Gastroesophageal sphincter (tissue), 4 donors: ENCODE data around the gene GEMIN7. TPM values are rescaled to one million over a fixed set of nuclear protein-coding genes. Genes with fewer than 3 reads are reported as not detected.
"Not testable (repeated sequence)": the region's sequence is repeated elsewhere in the genome, so short reads cannot be mapped to it uniquely, and the experiment has no call there.

Experiments
- ATAC-seq: fragments of 150-250 bp; one replicate; pipeline ENCODE4 v1.9.1; 2016; ENCODE audit warnings: mild to moderate bottlenecking, moderate library complexity
- H3K27ac ChIP-seq, 4 donors: fragments of 200-600 bp; sonication (generic) in 3 of 4; 1 replicate in 3 of 4; 2 replicates in 1 of 4; pipeline ENCODE4 v1.5.1; 2016 to 2019
- H3K27me3 ChIP-seq: fragments of 200-600 bp; sonication (generic); one replicate; pipeline ENCODE4 v1.5.1; 2019
- H3K36me3 ChIP-seq, 2 donors: fragments of 200-600 bp; sonication (generic); one replicate each; pipeline ENCODE4 v1.5.1; 2019; ENCODE audit warnings: control low read depth in 1 of 2
- H3K4me1 ChIP-seq, 3 donors: fragments of 200-600 bp; sonication (generic); 1 replicate in 2 of 3; 2 replicates in 1 of 3; pipeline ENCODE4 v1.5.1; 2016 to 2019; ENCODE audit warnings: control low read depth in 2 of 3
- H3K4me3 ChIP-seq, 2 donors: fragments of 200-600 bp; sonication (generic); one replicate each; pipeline ENCODE4 v1.5.1; 2019; ENCODE audit warnings: mild to moderate bottlenecking in 1 of 2, moderate library complexity in 1 of 2
- H3K9me3 ChIP-seq, 3 donors: fragments of 200-600 bp; sonication (generic); one replicate each; pipeline ENCODE4 v1.5.1; 2017 to 2019; ENCODE audit warnings: control low read depth in 2 of 3
- CTCF ChIP-seq, 4 experiments: fragments of 200-600 bp in 2 of 4; fragments of 450-650 bp in 2 of 4; sonication (generic) in 1 of 4; IDR thresholded peaks; one replicate each; pipeline ENCODE4 v1.5.1; 2017 to 2019; ENCODE audit warnings: antibody characterized with exemption in 4 of 4, mild to moderate bottlenecking in 2 of 4, moderate library complexity in 2 of 4
- EP300 ChIP-seq: sonication (generic); formaldehyde crosslinking; IDR thresholded peaks from one replicate; pipeline ENCODE4 v1.6.1; 2017; ENCODE audit warnings: antibody characterized with exemption, mild to moderate bottlenecking
- POLR2A ChIP-seq, 2 donors: fragments of 450-650 bp; IDR thresholded peaks; one replicate each; pipeline ENCODE4 v1.6.1; 2017; ENCODE audit warnings: antibody characterized with exemption in 2 of 2, mild to moderate bottlenecking in 2 of 2, moderate library complexity in 1 of 2
- POLR2AphosphoS5 ChIP-seq: sonication (generic); formaldehyde crosslinking; IDR thresholded peaks from one replicate; pipeline ENCODE4 v1.6.1; 2017; ENCODE audit warnings: antibody characterized with exemption
- WGBS, 2 donors: methylation state at CpG; one replicate each; pipeline ENCODE4 v1.1.5; 2018; ENCODE audit warnings: low coverage in 1 of 2; 5-methylcytosine and 5-hydroxymethylcytosine counted together
- total RNA-seq, 4 donors: library from RNA; depleted of rRNA; stranded (reverse); fragments of >200 nt; gene quantifications; one replicate each; pipeline ENCODE4 v1.1.0, GENCODE V29; 2016

GEMIN7 gene
- total RNA-seq, 4 donors from 2014 or later = 6.4 to 17.6 (median 14.8) TPM

GRCh38 chr19:45103156-45103507, 24.1 kb downstream of the GEMIN7 start:
- no peaks in the 10 kb centered on the region for H3K36me3 ChIP-seq
- peak overlapping the region in 1 of 2 donors; percentile 23 for H3K4me3 ChIP-seq
- TF ChIP-seq EP300 (no peak), POLR2A (IDR thresholded peaks at IDR 0.05) (no peak), CTCF (IDR thresholded peaks at IDR 0.05) (no peak), POLR2AphosphoS5 (no peak)
- peak overlapping the region in 1 of 4 donors; percentile 8 for H3K27ac ChIP-seq
- 30% methylated on average over 2 of the region's 15 CpGs; no CpG with 5 or more reads in 1 of the 2 donors for WGBS, 2 donors
- H3K9me3 ChIP-seq = no peaks in the 10 kb centered on the region
- ATAC-seq = peak; percentile 28
- H3K27me3 ChIP-seq = no peaks in the 10 kb centered on the region
- peaks cover 0 to 63% (median 28%) of the 10 kb centered on the region in 3 donors for H3K4me1 ChIP-seq

GRCh38 chr19:45103508-45104319, 24.7 kb downstream of the GEMIN7 start:
- no peaks in the 10 kb centered on the region for H3K36me3 ChIP-seq
- TF ChIP-seq POLR2AphosphoS5 (no peak), CTCF (IDR thresholded peaks at IDR 0.05) (no peak), EP300 (no peak), POLR2A (IDR thresholded peaks at IDR 0.05) (no peak)
- H3K27ac ChIP-seq = peak overlapping the region in 1 of 4 donors; percentile 8
- no peaks in the 10 kb centered on the region for H3K27me3 ChIP-seq
- 7 to 48% methylated on average over 3 to 19 of the region's 26 CpGs for WGBS, 2 donors
- H3K4me1 ChIP-seq = peaks cover 0 to 57% (median 22%) of the 10 kb centered on the region in 3 donors
- H3K9me3 ChIP-seq = no peaks in the 10 kb centered on the region
- H3K4me3 ChIP-seq = peak overlapping the region in 1 of 2 donors; percentile 23
- ATAC-seq = no peak

- Histone ChIP-seq H3K36me3 (no peaks in the 10 kb centered on the region), H3K9me3 (no peaks in the 10 kb centered on the region), H3K27me3 (no peaks in the 10 kb centered on the region), H3K27ac (no peak overlapping the region), H3K4me1 (peaks cover 0 to 46% (median 21%) of the 10 kb centered on the region in 3 donors), H3K4me3 (no peak overlapping the region)
- TF ChIP-seq CTCF (IDR thresholded peaks at IDR 0.05) = no peak
- no peak for TF ChIP-seq POLR2AphosphoS5
- no peak for TF ChIP-seq EP300
- TF ChIP-seq POLR2A (IDR thresholded peaks at IDR 0.05) = no peak
- WGBS, 2 donors = 84 to 97% methylated on average over 4 to 9 of the region's 16 CpGs
- ATAC-seq = no peak
Observed at GRCh38 chr19:45104658-45105349, 25.7 kb downstream of the GEMIN7 start.

- not testable (repeated sequence) for H3K36me3 ChIP-seq, H3K4me3 ChIP-seq, H3K27ac ChIP-seq, H3K27me3 ChIP-seq, H3K9me3 ChIP-seq, ATAC-seq
- H3K4me1 ChIP-seq = peaks cover 0 to 37% (median 21%) of the 10 kb centered on the region in 3 donors
- WGBS, 2 donors = 94 to 100% methylated on average over 1 to 10 of the region's 11 CpGs
Observed at GRCh38 chr19:45106363-45106762, 27.3 kb downstream of the GEMIN7 start.

- Histone ChIP-seq H3K27ac (no peak overlapping the region), H3K4me3 (no peak overlapping the region), H3K36me3 (no peaks in the 10 kb centered on the region), H3K9me3 (no peaks in the 10 kb centered on the region), H3K27me3 (no peaks in the 10 kb centered on the region), H3K4me1 (peaks cover 0 to 32% (median 18%) of the 10 kb centered on the region in 3 donors)
- ATAC-seq = no peak
- TF ChIP-seq EP300 (no peak), POLR2AphosphoS5 (no peak), POLR2A (IDR thresholded peaks at IDR 0.05) (no peak), CTCF (IDR thresholded peaks at IDR 0.05) (no peak)
- WGBS, 2 donors = 76 to 85% methylated on average over 11 to 12 of the region's 12 CpGs
Observed at GRCh38 chr19:45107621-45108150, 28.6 kb downstream of the GEMIN7 start.
